Body of pancreas (tissue), 4 donors: Measurements from ENCODE around the gene MBNL1. TPM values are rescaled to one million over a fixed set of nuclear protein-coding genes. Genes with fewer than 3 reads are reported as not detected.
"Not testable (repeated sequence)": the region's sequence is repeated elsewhere in the genome, so short reads cannot be mapped to it uniquely, and the experiment has no call there.

ENCODE experiments used
- ATAC-seq: fragments of 150-250 bp; one replicate; pipeline ENCODE4 v1.9.1; 2016
- DNase-seq, 4 donors: peaks; one replicate each; pipeline ENCODE4 v3.0.0-alpha.2; 2019
- H3K27ac ChIP-seq, 4 donors: fragments of 200-600 bp; sonication (generic); 1 replicate in 3 of 4; 2 replicates in 1 of 4; pipeline versions ENCODE4 v1.5.1 to v1.6.1; 2016 to 2019; ENCODE audit warnings: mild to moderate bottlenecking in 1 of 4, mixed read lengths in 1 of 4, moderate library complexity in 1 of 4
- H3K27me3 ChIP-seq, 2 donors: fragments of 200-600 bp; sonication (generic); one replicate each; pipeline ENCODE4 v1.6.0; 2016; ENCODE audit warnings: mild to moderate bottlenecking in 1 of 2
- H3K36me3 ChIP-seq, 2 donors: fragments of 200-600 bp; sonication (generic); replicated peaks in 1 of 2; 2 replicates each; pipeline ENCODE4 v1.5.1; 2016; ENCODE audit warnings: low read depth in 2 of 2; ENCODE audit not compliant: insufficient read depth in 1 of 2
- H3K4me1 ChIP-seq: fragments of 200-600 bp; sonication (generic); one replicate; pipeline ENCODE4 v1.6.0; 2016
- H3K4me3 ChIP-seq, 2 donors: fragments of 200-600 bp; sonication (generic); 1 replicate in 1 of 2; 2 replicates in 1 of 2; pipeline ENCODE4 v1.5.1; 2016 to 2019
- H3K9me3 ChIP-seq, 3 donors: fragments of 200-600 bp; sonication (generic); 1 replicate in 2 of 3; 2 replicates in 1 of 3; pipeline ENCODE4 v1.5.1; 2016
- CTCF ChIP-seq, 7 experiments: fragments of 450-650 bp in 4 of 7; fragments of 200-600 bp in 3 of 7; sonication (generic) in 3 of 7; IDR thresholded peaks; one replicate each; pipeline ENCODE4 v1.5.1; 2016 to 2019; ENCODE audit warnings: antibody characterized with exemption in 7 of 7
- POLR2A ChIP-seq, 3 donors: fragments of 450-650 bp; IDR thresholded peaks; one replicate each; pipeline ENCODE4 v1.6.1; 2016; ENCODE audit warnings: antibody characterized with exemption in 3 of 3, mild to moderate bottlenecking in 2 of 3
- WGBS, 2 donors: methylation state at CpG; one replicate each; pipeline ENCODE4 v1.1.5; 2017; 5-methylcytosine and 5-hydroxymethylcytosine counted together
- intact Hi-C: fragments of 100-400 bp; cut with DNase I; formaldehyde crosslinking; loops from one replicate; pipeline ENCODE4 v1.15.1; 2023
- total RNA-seq, 2 donors: library from RNA; depleted of rRNA; stranded (reverse); fragments of >200 nt; gene quantifications; one replicate each; pipeline ENCODE4 v1.1.0, GENCODE V29; 2016

Gene MBNL1
- total RNA-seq, 2 donors from 2014 or later, result 77.3 to 82.4 TPM

DNA sequence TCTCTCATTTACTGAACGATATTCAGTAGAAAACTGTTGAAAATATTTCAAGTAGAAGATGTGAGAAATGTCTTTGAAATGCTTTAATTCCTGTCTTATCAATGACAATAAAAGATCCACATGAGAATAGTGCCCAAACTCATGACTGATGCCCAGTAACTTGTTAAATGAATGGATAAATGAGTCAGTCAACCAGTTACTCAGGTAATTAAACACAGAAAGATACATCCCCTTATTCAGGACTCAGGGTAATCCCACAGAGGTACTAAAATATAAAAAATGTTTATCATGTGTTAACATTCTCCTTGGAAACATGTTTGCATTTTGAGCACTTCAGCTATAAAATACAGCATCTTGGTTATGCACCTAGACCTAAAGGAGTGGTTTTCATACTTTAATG, 169.5 kb downstream of the MBNL1 start:
- Histone ChIP-seq H3K4me1 (peaks cover 24% of the 10 kb centered on the region), H3K4me3 (no peak overlapping the region), H3K27me3 (no peaks in the 10 kb centered on the region), H3K27ac (no peak overlapping the region), H3K9me3 (no peaks in the 10 kb centered on the region), H3K36me3 (peaks cover 0 to 3% of the 10 kb centered on the region in 2 donors)
- intact Hi-C loops, result no loop called here
- DNase-seq, result no peak
- 83 to 90% methylated on average over 1 of the region's 1 CpG for WGBS, 2 donors
- no peak for TF ChIP-seq CTCF (IDR thresholded peaks at IDR 0.05)
- no peak for TF ChIP-seq POLR2A (IDR thresholded peaks at IDR 0.05)
- ATAC-seq, result no peak

DNA sequence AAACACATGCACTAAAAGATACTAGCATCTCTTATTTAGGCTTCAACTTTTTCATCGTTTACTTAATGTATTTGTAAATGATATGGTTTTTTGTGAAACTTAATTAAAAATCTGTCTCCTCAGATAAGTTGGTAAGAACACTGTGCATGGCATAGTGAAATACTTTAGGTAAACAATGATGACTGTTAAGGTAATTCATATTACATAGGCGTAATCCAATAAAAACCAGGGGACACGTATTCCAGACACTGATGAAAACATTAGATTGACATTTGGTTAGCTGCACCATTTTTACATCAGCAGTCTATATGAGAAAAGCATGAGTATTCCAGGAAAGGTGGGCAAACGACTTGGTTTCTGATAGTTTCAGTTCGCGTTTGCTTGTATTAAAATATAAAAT, 170.0 kb downstream of the MBNL1 start:
- Histone ChIP-seq H3K27ac (no peak overlapping the region), H3K27me3 (no peaks in the 10 kb centered on the region), H3K4me3 (no peak overlapping the region), H3K9me3 (no peaks in the 10 kb centered on the region), H3K4me1 (peaks cover 27% of the 10 kb centered on the region), H3K36me3 (peaks cover 0 to 2% of the 10 kb centered on the region in 2 donors)
- DNase-seq, result no peak
- TF ChIP-seq POLR2A (IDR thresholded peaks at IDR 0.05) (no peak), CTCF (IDR thresholded peaks at IDR 0.05) (no peak)
- 73 to 74% methylated on average over 6 of the region's 6 CpGs for WGBS, 2 donors
- ATAC-seq, result no peak
- intact Hi-C loops, result no loop called here

DNA sequence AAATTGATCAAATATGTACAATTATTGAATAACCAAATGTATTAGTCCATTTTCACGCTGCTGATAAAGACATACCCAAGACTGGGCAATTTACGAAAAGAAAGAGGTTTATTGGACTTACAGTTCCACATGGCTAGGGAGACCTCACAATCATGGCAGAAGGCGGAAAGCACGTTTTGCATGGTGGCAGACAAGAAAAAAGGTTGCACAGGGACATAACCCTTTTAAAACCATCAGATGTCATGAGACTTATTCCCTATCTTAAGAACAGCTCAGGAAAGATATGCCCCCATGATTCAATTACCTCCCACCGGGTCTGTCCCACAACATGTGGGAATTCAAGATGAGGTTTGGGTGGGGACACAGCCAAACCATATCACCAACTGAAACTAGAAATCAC, 171.5 kb downstream of the MBNL1 start:
- ATAC-seq, result not testable (repeated sequence)
- peaks cover 36% of the 10 kb centered on the region for H3K4me1 ChIP-seq
- WGBS, 2 donors, result 89 to 91% methylated on average over 5 of the region's 5 CpGs

GRCh38 chr3:152443212-152444023, 174.7 kb downstream of the MBNL1 start:
- intact Hi-C loops, result no loop called here
- no peak for ATAC-seq
- WGBS, 2 donors, result 54 to 55% methylated on average over 3 of the region's 3 CpGs
- Histone ChIP-seq H3K27me3 (no peaks in the 10 kb centered on the region), H3K9me3 (no peaks in the 10 kb centered on the region), H3K4me3 (no peak overlapping the region), H3K27ac (no peak overlapping the region), H3K4me1 (peaks cover 19% of the 10 kb centered on the region), H3K36me3 (peaks cover 0 to 3% of the 10 kb centered on the region in 2 donors)
- TF ChIP-seq POLR2A (IDR thresholded peaks at IDR 0.05) (no peak), CTCF (IDR thresholded peaks at IDR 0.05) (no peak)
- no peak for DNase-seq

More for the DNA sequence above, 171.5 kb downstream of the MBNL1 start:
- H3K36me3 ChIP-seq, H3K27ac ChIP-seq, H3K4me3 ChIP-seq, H3K9me3 ChIP-seq, H3K27me3 ChIP-seq, intact Hi-C loops, DNase-seq: not testable (repeated sequence)

GRCh38 chr3:152444029-152444641, 175.4 kb downstream of the MBNL1 start:
- no peak overlapping the region for H3K4me3 ChIP-seq
- DNase-seq (no peak), ATAC-seq (peak; percentile 65)
- H3K36me3 ChIP-seq, result peaks cover 0 to 3% of the 10 kb centered on the region in 2 donors
- TF ChIP-seq CTCF (IDR thresholded peaks at IDR 0.05) (peak; percentile 22 to 84 (median 80)), POLR2A (IDR thresholded peaks at IDR 0.05) (no peak)
- H3K9me3 ChIP-seq, result no peaks in the 10 kb centered on the region
- peaks cover 19% of the 10 kb centered on the region for H3K4me1 ChIP-seq
- 14 to 18% methylated on average over 8 of the region's 8 CpGs for WGBS, 2 donors
- no peaks in the 10 kb centered on the region for H3K27me3 ChIP-seq
- intact Hi-C loops, result no loop called here
- H3K27ac ChIP-seq, result no peak overlapping the region
